Vagina (tissue), 2 donors: ENCODE data around the gene CYP46A1.

Source experiments
- CTCF ChIP-seq, 3 experiments: fragments of 450-650 bp in 2 of 3; fragments of 200-600 bp in 1 of 3; sonication (generic) in 1 of 3; IDR thresholded peaks; one replicate each; pipeline ENCODE4 v1.5.1; 2017 to 2019; ENCODE audit warnings: antibody characterized with exemption in 3 of 3, mild to moderate bottlenecking in 2 of 3, moderate library complexity in 2 of 3
- POLR2A ChIP-seq, 2 donors: fragments of 450-650 bp; IDR thresholded peaks; one replicate each; pipeline ENCODE4 v1.6.1; 2017; ENCODE audit warnings: antibody characterized with exemption in 2 of 2, mild to moderate bottlenecking in 2 of 2, moderate library complexity in 2 of 2
- POLR2AphosphoS5 ChIP-seq, 2 donors: sonication (generic); formaldehyde crosslinking; IDR thresholded peaks; one replicate each; pipeline ENCODE4 v1.9.0; 2017; ENCODE audit warnings: antibody characterized with exemption in 2 of 2, mild to moderate bottlenecking in 2 of 2, low read depth in 1 of 2; ENCODE audit not compliant: insufficient read depth in 1 of 2

GRCh38 chr14:99679111-99679510 is 5.0 kb upstream of the CYP46A1 start:
- no peak for TF ChIP-seq CTCF (IDR thresholded peaks at IDR 0.05)
- no peak for TF ChIP-seq POLR2AphosphoS5 (IDR thresholded peaks at IDR 0.05; ENCODE audit: insufficient read depth in 1 of 2, low read depth in 1 of 2)
- no peak for TF ChIP-seq POLR2A (IDR thresholded peaks at IDR 0.05)
